ENCODE data around the gene SMIM30. TPM values are rescaled to one million over a fixed set of nuclear protein-coding genes. Genes with fewer than 3 reads are reported as not detected.

SMIM30 gene
- total and polyA plus RNA-seq, 2 of the 8 experiments (the other 6 are each of a cell fraction or from before 2014, with no cell fraction given): 35.2 to 49.7 TPM

- no peak overlapping the region for H2BK5ac ChIP-seq (ENCODE audit: low read depth, low read length)
- POLR2A ChIA-PET (ENCODE audit: partially characterized antibody): no interaction called here
- no peaks in the 10 kb centered on the region for H3K36me3 ChIP-seq (ENCODE audit: control insufficient read depth in 2 of 4, insufficient read depth in 4 of 4, low read length in 3 of 4)
- H3K27me3 ChIP-seq (replicated peaks in 1 of 4; ENCODE audit: control insufficient read depth in 3 of 4, extremely low read depth in 1 of 4, insufficient read depth in 3 of 4, low read length in 3 of 4): no peaks in the 10 kb centered on the region
- H3K9me3 ChIP-seq (ENCODE audit: insufficient read depth in 2 of 2, low read depth in 1 of 2, low read length in 1 of 2): no peaks in the 10 kb centered on the region
- H2BK20ac ChIP-seq (ENCODE audit: low read length): no peak overlapping the region
- no peak for DNase-seq (ENCODE audit: low read depth in 1 of 2, low spot score in 2 of 2)
- 75% methylated on average over 1 of the region's 1 CpG; no CpG with 5 or more reads in 1 of the 2 experiments for WGBS, 2 experiments (ENCODE audit: extremely low coverage in 1 of 2, insufficient coverage in 1 of 2, insufficient read length in 1 of 2, insufficient replicate concordance in 2 of 2, low coverage in 1 of 2, low lambda C conversion rate in 2 of 2, missing lambda C conversion rate in 1 of 2)
- H3K23me2 ChIP-seq (ENCODE audit: low read depth, low read length): no peaks in the 10 kb centered on the region
- CTCF ChIA-PET (ENCODE audit: partially characterized antibody): interaction anchor here (4.3 kb wide), 1 partner anchor 15 kb away, joined by 23 read pairs; no protein-coding TSS in a partner anchor
- no peaks in the 10 kb centered on the region for H3K79me1 ChIP-seq (ENCODE audit: low read depth, low read length)
- H3K79me2 ChIP-seq (ENCODE audit: control insufficient read depth in 1 of 2, insufficient read depth in 2 of 2, low read length in 2 of 2): no peaks in the 10 kb centered on the region
- H3K56ac ChIP-seq (replicated peaks; ENCODE audit: insufficient read length, low read depth, low read length): no peak overlapping the region
- no peak overlapping the region for H2AK5ac ChIP-seq (ENCODE audit: low read depth, low read length)
- no peak overlapping the region for H3K23ac ChIP-seq (ENCODE audit: insufficient read length)
- no peak overlapping the region for H3K18ac ChIP-seq (ENCODE audit: extremely low read depth, low read length)
- no peak overlapping the region for H2BK120ac ChIP-seq (replicated peaks; ENCODE audit: low read depth, low read length)
- H3K4me1 ChIP-seq (replicated peaks in 1 of 4; ENCODE audit: control insufficient read depth in 3 of 4, insufficient read depth in 4 of 4, low read length in 3 of 4): no peaks in the 10 kb centered on the region
- H4K91ac ChIP-seq (replicated peaks; ENCODE audit: insufficient read length, low read length): no peak overlapping the region
- FAIRE-seq: no peak
- no peak overlapping the region for H3K14ac ChIP-seq (ENCODE audit: insufficient read length)
- H2AFZ ChIP-seq (ENCODE audit: low read length): 0 out of 2 replicates have a peak overlapping the region, but pooled peaks have one; percentile 16
- no peak overlapping the region for H2BK12ac ChIP-seq (ENCODE audit: low read depth, low read length)
- H3K9ac ChIP-seq (replicated peaks in 1 of 4; ENCODE audit: extremely low read depth in 1 of 4, low read depth in 3 of 4, low read length in 3 of 4): no peak overlapping the region
- no peaks in the 10 kb centered on the region for H4K20me1 ChIP-seq (replicated peaks in 1 of 2; ENCODE audit: control insufficient read depth in 1 of 2, insufficient read depth in 2 of 2, low read length in 2 of 2)
- H3K4me2 ChIP-seq (ENCODE audit: insufficient read depth in 1 of 2, low read depth in 2 of 2, low read length in 2 of 2): no peak overlapping the region
- H2BK15ac ChIP-seq (ENCODE audit: low read length): no peak overlapping the region
- H3K4ac ChIP-seq (replicated peaks; ENCODE audit: insufficient read length, low read depth, low read length): no peak overlapping the region
- TF ChIP-seq MAFK (IDR thresholded peaks at IDR 0.05; ENCODE audit: low read depth, low read length): no peak
- TF ChIP-seq RBBP5 (IDR thresholded peaks at IDR 0.05; ENCODE audit: borderline replicate concordance, low read depth, low read length): no peak
- no peak for TF ChIP-seq TEAD4 (IDR thresholded peaks at IDR 0.05; ENCODE audit: low read depth, low read length)
- TF ChIP-seq FOSL1 (IDR thresholded peaks at IDR 0.05; ENCODE audit: insufficient read depth, low read depth, low read length): no peak
- no peak for TF ChIP-seq ZNF274 (IDR thresholded peaks at IDR 0.05; ENCODE audit: borderline replicate concordance, extremely low read depth, low read length)
- no peak for TF ChIP-seq ASH2L (IDR thresholded peaks at IDR 0.05; ENCODE audit: low read length)
- no peak for TF ChIP-seq KDM4A (IDR thresholded peaks at IDR 0.05; ENCODE audit: low read depth, low read length, severe bottlenecking)
- TF ChIP-seq GTF2F1 (IDR thresholded peaks at IDR 0.05; ENCODE audit: borderline replicate concordance, low read depth, low read length): no peak
- TF ChIP-seq BRCA1 (IDR thresholded peaks at IDR 0.05; ENCODE audit: low read depth, low read length): no peak
- TF ChIP-seq ATF2 (IDR thresholded peaks at IDR 0.05; ENCODE audit: low read length): no peak
- TF ChIP-seq SIN3A (conservative IDR thresholded peaks at IDR 0.05 in 1 of 2, IDR thresholded peaks at IDR 0.05 in 1 of 2; ENCODE audit: low read depth in 1 of 2, low read length in 2 of 2): no peak
- no peak for TF ChIP-seq GABPA (IDR thresholded peaks at IDR 0.05; ENCODE audit: borderline replicate concordance, insufficient read depth, low read length)
- no peak overlapping the region for H4K5ac ChIP-seq (ENCODE audit: insufficient read length, low read depth, low read length)
- H4K8ac ChIP-seq (ENCODE audit: extremely low read depth, insufficient read depth, low read length): no peak overlapping the region
- no peak overlapping the region for H3K27ac ChIP-seq (ENCODE audit: low read depth, low read length)
- H3K4me3 ChIP-seq (ENCODE audit: extremely low read depth in 1 of 4, insufficient read depth in 2 of 4, low read depth in 3 of 4, low read length in 4 of 4): no peak overlapping the region
Measured at GRCh38 chr7:113144817-113145216, 26.5 kb upstream of the SMIM30 start.

Data from H1 (cell line).